IMR-90 (cell line): ENCODE results near the gene AMFR. TPM values are rescaled to one million over a fixed set of nuclear protein-coding genes. Genes with fewer than 3 reads are reported as not detected.
A peak's percentile ranks its signal among the peaks of the same experiment; 100 is the strongest.

ENCODE experiments used
- ATAC-seq: fragments of 200-7000 bp; cut with Tn5 transposase; 2 replicates; pipeline ENCODE4 v1.9.1; 2020; ENCODE audit warnings: low read depth, mild to moderate bottlenecking, moderate library complexity
- BruUV-seq: library from RNA; stranded (reverse); fragments of 400-500 nt; replicated peaks from 2 replicates; lab custom pipeline; 2021; lab: Mats Ljungman, UMichigan
- CTCF ChIA-PET: fragments of 300-600 bp; formaldehyde crosslinking; extraction: SDS; loops from one replicate; lab custom pipeline; 2021; ENCODE audit warnings: antibody characterized with exemption; lab: Yijun Ruan, JAX
- POLR2A ChIA-PET: fragments of 300-600 bp; sonication (Branson Sonifier 250); formaldehyde crosslinking; loops from one replicate; lab custom pipeline; 2022; ENCODE audit warnings: antibody characterized with exemption; ENCODE audit not compliant: unreplicated experiment; lab: Charles Lee
- DNase-seq: peaks from one replicate; pipeline ENCODE4 v3.0.0; 2013
- H2AFZ ChIP-seq: replicated peaks from 2 replicates; pipeline ENCODE3; 2013; ENCODE audit warnings: low read length, mild to moderate bottlenecking; ENCODE audit not compliant: poor library complexity
- H2AK5ac ChIP-seq: 2 replicates; pipeline ENCODE4 v1.6.1; 2013; ENCODE audit warnings: low read depth, low read length, inconsistent platforms
- H2AK9ac ChIP-seq: replicated peaks from 2 replicates; pipeline ENCODE3; 2013; ENCODE audit warnings: mild to moderate bottlenecking, low read depth, low read length, moderate library complexity; ENCODE audit not compliant: poor library complexity
- H2BK120ac ChIP-seq: 2 replicates; pipeline ENCODE4 v1.6.1; 2013; ENCODE audit warnings: low read depth, low read length, inconsistent platforms
- H2BK15ac ChIP-seq: 3 replicates; pipeline ENCODE4 v1.6.1; 2013; ENCODE audit warnings: low read depth, low read length, inconsistent platforms
- H2BK20ac ChIP-seq: 2 replicates; pipeline ENCODE4 v1.6.1; 2013; ENCODE audit warnings: low read depth, mild to moderate bottlenecking, inconsistent platforms, low read length, moderate library complexity
- H2BK5ac ChIP-seq: 2 replicates; pipeline ENCODE4 v1.6.1; 2013; ENCODE audit warnings: mild to moderate bottlenecking, low read depth, low read length, inconsistent platforms; ENCODE audit not compliant: poor library complexity, severe bottlenecking
- H3K14ac ChIP-seq: replicated peaks from 2 replicates; pipeline ENCODE4 v1.6.1; 2013; ENCODE audit warnings: low read depth, low read length, inconsistent platforms
- H3K18ac ChIP-seq: 2 replicates; pipeline ENCODE4 v1.6.1; 2013; ENCODE audit warnings: low read depth, low read length, control low read depth
- H3K23ac ChIP-seq: 2 replicates; pipeline ENCODE4 v1.6.1; 2013; ENCODE audit warnings: low read depth, low read length, inconsistent platforms
- H3K27ac ChIP-seq: 2 replicates; pipeline ENCODE4 v1.5.1; 2013; ENCODE audit warnings: mild to moderate bottlenecking, control low read depth, low read length; ENCODE audit not compliant: insufficient read depth
- H3K27me3 ChIP-seq: 2 replicates; pipeline ENCODE4 v1.6.1; 2013; ENCODE audit warnings: low read length; ENCODE audit not compliant: control insufficient read depth, insufficient read depth
- H3K36me3 ChIP-seq: 2 replicates; pipeline ENCODE4 v1.6.1; 2013; ENCODE audit warnings: low read length, mixed read lengths; ENCODE audit not compliant: control insufficient read depth, insufficient read depth
- H3K4ac ChIP-seq: 2 replicates; pipeline ENCODE4 v1.6.1; 2013; ENCODE audit warnings: low read depth, low read length, inconsistent platforms
- H3K4me1 ChIP-seq: 2 replicates; pipeline ENCODE4 v1.6.1; 2013; ENCODE audit warnings: low read length, mixed read lengths; ENCODE audit not compliant: control insufficient read depth, insufficient read depth
- H3K4me2 ChIP-seq: 2 replicates; pipeline ENCODE4 v1.6.1; 2013; ENCODE audit warnings: low read depth, mild to moderate bottlenecking, control low read depth, low read length, moderate library complexity
- H3K4me3 ChIP-seq: 2 replicates; pipeline ENCODE4 v1.5.1; 2013; ENCODE audit warnings: low read depth, mild to moderate bottlenecking, control low read depth, low read length, moderate library complexity; ENCODE audit not compliant: insufficient read depth
- H3K56ac ChIP-seq: 2 replicates; pipeline ENCODE4 v1.6.1; 2013; ENCODE audit warnings: low read length, inconsistent platforms; ENCODE audit not compliant: insufficient read depth; ENCODE audit errors: extremely low read depth
- H3K79me1 ChIP-seq, 2 experiments: 2 replicates each; pipeline ENCODE4 v1.6.1; 2013; ENCODE audit warnings: low read length in 2 of 2, inconsistent platforms in 1 of 2, low read depth in 1 of 2
- H3K9ac ChIP-seq: 2 replicates; pipeline ENCODE4 v1.6.1; 2013; ENCODE audit warnings: low read depth, low read length, control low read depth
- H3K9me1 ChIP-seq: 2 replicates; pipeline ENCODE4 v1.6.1; 2013; ENCODE audit warnings: low read length, inconsistent platforms; ENCODE audit not compliant: insufficient read depth
- H3K9me3 ChIP-seq: 2 replicates; pipeline ENCODE4 v1.6.1; 2013; ENCODE audit warnings: low read length; ENCODE audit not compliant: control insufficient read depth, insufficient read depth
- H4K20me1 ChIP-seq: 2 replicates; pipeline ENCODE4 v1.6.1; 2013; ENCODE audit warnings: low read length, inconsistent platforms; ENCODE audit not compliant: insufficient read depth
- H4K5ac ChIP-seq: 2 replicates; pipeline ENCODE4 v1.6.1; 2013; ENCODE audit warnings: mild to moderate bottlenecking, low read depth, low read length, control low read depth
- H4K8ac ChIP-seq, 2 experiments: 2 replicates each; pipeline ENCODE4 v1.6.1; 2013; ENCODE audit warnings: low read depth in 2 of 2, low read length in 2 of 2, control low read depth in 1 of 2, inconsistent platforms in 1 of 2
- H4K91ac ChIP-seq: 2 replicates; pipeline ENCODE4 v1.6.1; 2013; ENCODE audit warnings: low read depth, low read length, inconsistent platforms; ENCODE audit not compliant: insufficient read depth
- BHLHE40 ChIP-seq: fragments of 150-350 bp; IDR thresholded peaks from 2 replicates; pipeline ENCODE4 v1.6.1; 2016; ENCODE audit warnings: mild to moderate bottlenecking, low read depth, low read length
- CEBPB ChIP-seq: IDR thresholded peaks from 2 replicates; pipeline ENCODE4 v1.6.1; 2012; ENCODE audit warnings: low read depth, low read length, improper control_type of control experiment
- CHD1 ChIP-seq: IDR thresholded peaks from 2 replicates; pipeline ENCODE4 v1.6.1; 2012; ENCODE audit warnings: low read depth, low read length, improper control_type of control experiment
- CTCF ChIP-seq: conservative IDR thresholded peaks from 2 replicates; pipeline ENCODE4 v1.5.1; 2012; ENCODE audit warnings: mild to moderate bottlenecking, low read depth, low read length, improper control_type of control experiment
- ELK1 ChIP-seq: fragments of 150-350 bp; IDR thresholded peaks from 2 replicates; pipeline ENCODE4 v1.6.1; 2016; ENCODE audit warnings: low read depth, mild to moderate bottlenecking, low read length, moderate library complexity, borderline replicate concordance
- FOS ChIP-seq: fragments of 150-350 bp; IDR thresholded peaks from 2 replicates; pipeline ENCODE4 v1.6.1; 2016; ENCODE audit warnings: low read depth, low read length
- MXI1 ChIP-seq: IDR thresholded peaks from 2 replicates; pipeline ENCODE4 v1.6.1; 2012; ENCODE audit warnings: low read depth, mild to moderate bottlenecking, low read length, moderate library complexity, borderline replicate concordance
- NFE2L2 ChIP-seq: fragments of 150-350 bp; IDR thresholded peaks from 2 replicates; pipeline ENCODE4 v1.6.1; 2016; ENCODE audit warnings: low read depth, mild to moderate bottlenecking, low read length
- RAD21 ChIP-seq: IDR thresholded peaks from 2 replicates; pipeline ENCODE4 v1.6.1; 2012; ENCODE audit warnings: low read length, improper control_type of control experiment
- RFX5 ChIP-seq: IDR thresholded peaks from 2 replicates; pipeline ENCODE4 v1.8.0; 2012; ENCODE audit warnings: low read depth, mild to moderate bottlenecking, low read length, moderate library complexity
- USF2 ChIP-seq: fragments of 150-350 bp; IDR thresholded peaks from 2 replicates; pipeline ENCODE4 v1.6.1; 2017; ENCODE audit warnings: mild to moderate bottlenecking, antibody characterized with exemption, low read length, low read depth
- WGBS, 2 experiments: methylation state at CpG; one replicate each; pipeline versions ENCODE4 v1.1.5 to v1.1.7; 2013; ENCODE audit warnings: missing lambda C conversion rate in 2 of 2; ENCODE audit not compliant: insufficient read length in 1 of 2; ENCODE audit errors: extremely low coverage in 2 of 2; 5-methylcytosine and 5-hydroxymethylcytosine counted together
- dilution Hi-C: fragments of 300-500 bp; cut with HindIII; formaldehyde crosslinking; loops from one replicate; pipeline ENCODE4 v1.14.3; 2018; ENCODE audit warnings: low sequenced_read_pairs; ENCODE audit not compliant: unreplicated experiment
- in situ Hi-C: fragments of 300-500 bp; cut with MboI; formaldehyde crosslinking; loops from 3 replicates; pipeline ENCODE4 v1.14.3; 2019; ENCODE audit warnings: low sequenced_read_pairs, inconsistent platforms, mixed read lengths
- intact Hi-C: fragments of 100-400 bp; cut with micrococcal nuclease; formaldehyde crosslinking; loops from 2 replicates; pipeline ENCODE4 v1.10.0; 2022
- polyA plus RNA-seq, 3 experiments: library from polyadenylated mRNA; depleted of rRNA; stranded (reverse); fragments of >200 nt; gene quantifications; 2 replicates each; pipeline ENCODE4 v1.2.3, GENCODE V29; 2012; ENCODE audit warnings: low replicate concordance in 1 of 3
- total RNA-seq: library from RNA; depleted of rRNA; stranded (reverse); fragments of >200 nt; gene quantifications from 2 replicates; pipeline ENCODE4 v1.2.3, GENCODE V29; 2012

AMFR gene
- total and polyA plus RNA-seq, 2 of the 4 experiments (the other 2 are of a cell fraction) = 60.7 to 216 TPM

GRCh38 chr16:56348168-56349085 lies 76.9 kb downstream of the AMFR start:
- Histone ChIP-seq H3K18ac (no peak overlapping the region), H3K27ac (no peak overlapping the region), H3K27me3 (peaks cover 5% of the 10 kb centered on the region; the same call in 1 of the 2 replicates), H3K4me3 (no peak overlapping the region), H2AK5ac (no peak overlapping the region), H2AFZ (peak overlapping the region; percentile 32), H3K9ac (no peak overlapping the region), H2BK120ac (no peak overlapping the region), H2BK20ac (no peak overlapping the region), H3K79me1 (no peaks in the 10 kb centered on the region), H2BK15ac (no peak overlapping the region), H4K5ac (no peak overlapping the region), H3K14ac (no peak overlapping the region), H3K9me1 (no peaks in the 10 kb centered on the region; the same call in 1 of the 2 replicates), H2BK5ac (no peak overlapping the region), H2AK9ac (no peak overlapping the region), H3K56ac (no peak overlapping the region), H3K4ac (no peak overlapping the region), H3K36me3 (no peaks in the 10 kb centered on the region), H3K4me2 (no peak overlapping the region), H4K8ac (no peak overlapping the region), H3K4me1 (no peaks in the 10 kb centered on the region), H4K20me1 (no peaks in the 10 kb centered on the region), H3K23ac (no peak overlapping the region), H4K91ac (no peak overlapping the region), H3K9me3 (no peaks in the 10 kb centered on the region)
- in situ Hi-C loops (no loop called here), dilution Hi-C loops (no loop called here), intact Hi-C loops (no loop called here)
- TF ChIP-seq USF2 (no peak), FOS (no peak), MXI1 (no peak), NFE2L2 (no peak), CHD1 (no peak), CTCF (no peak), CEBPB (no peak), ELK1 (no peak), RFX5 (no peak), BHLHE40 (no peak), RAD21 (no peak)
- ATAC-seq (peak; percentile 56), DNase-seq (peak; percentile 37)
- no TSS peak for BruUV-seq
- POLR2A ChIA-PET = no interaction called here
- WGBS, 2 experiments = 81% methylated on average over 8 of the region's 25 CpGs; no CpG with 5 or more reads in 1 of the 2 experiments
- CTCF ChIA-PET = no interaction called here
